GM21825 (cell line): ENCODE data around the gene ERBB4.

Source experiments
- ATAC-seq: cut with Tn5 transposase; IDR thresholded peaks from one replicate; pipeline ENCODE4 v1.9.1; 2021; ENCODE audit warnings: mild to moderate bottlenecking, moderate library complexity; ENCODE audit not compliant: unreplicated experiment

ERBB4 gene

GRCh38 chr2:211860224-211860623 is 678.4 kb downstream of the ERBB4 start:
- no peak for ATAC-seq

- ATAC-seq, result no peak
Observed at GRCh38 chr2:211854832-211855231, 683.8 kb downstream of the ERBB4 start.

- ATAC-seq, result no peak
Observed at GRCh38 chr2:211846714-211847113, 691.9 kb downstream of the ERBB4 start.

- ATAC-seq, result no peak
Observed at GRCh38 chr2:211846036-211846400, 692.6 kb downstream of the ERBB4 start.

GRCh38 chr2:211845338-211846035 is 693.1 kb downstream of the ERBB4 start:
- no peak for ATAC-seq

GRCh38 chr2:211837706-211838105 is 700.9 kb downstream of the ERBB4 start:
- no peak for ATAC-seq

- no peak for ATAC-seq
Observed at GRCh38 chr2:211837206-211837605, 701.4 kb downstream of the ERBB4 start.

GRCh38 chr2:211836409-211836808 is 702.2 kb downstream of the ERBB4 start:
- no peak for ATAC-seq

- ATAC-seq, result no peak
Observed at GRCh38 chr2:211835695-211836094, 702.9 kb downstream of the ERBB4 start.

- ATAC-seq, result no peak
Observed at GRCh38 chr2:211833582-211834279, 704.9 kb downstream of the ERBB4 start.

GRCh38 chr2:211829725-211830124 is 708.9 kb downstream of the ERBB4 start:
- ATAC-seq, result no peak

- ATAC-seq, result no peak
Observed at GRCh38 chr2:211823886-211824479, 714.6 kb downstream of the ERBB4 start.

GRCh38 chr2:211822686-211823335 is 715.8 kb downstream of the ERBB4 start:
- no peak for ATAC-seq

GRCh38 chr2:211816754-211817153 is 721.8 kb downstream of the ERBB4 start:
- ATAC-seq, result no peak

- no peak for ATAC-seq
Observed at GRCh38 chr2:211812587-211812986, 726.0 kb downstream of the ERBB4 start.

GRCh38 chr2:211802666-211803065 is 735.9 kb downstream of the ERBB4 start:
- no peak for ATAC-seq

GRCh38 chr2:211800001-211800400 is 738.6 kb downstream of the ERBB4 start:
- ATAC-seq, result no peak

GRCh38 chr2:211798868-211799267 is 739.7 kb downstream of the ERBB4 start:
- no peak for ATAC-seq

GRCh38 chr2:211793690-211794089 is 744.9 kb downstream of the ERBB4 start:
- ATAC-seq, result no peak

- no peak for ATAC-seq
Observed at GRCh38 chr2:211789982-211790381, 748.6 kb downstream of the ERBB4 start.

- no peak for ATAC-seq
Observed at GRCh38 chr2:211766689-211767088, 771.9 kb downstream of the ERBB4 start.

GRCh38 chr2:211762479-211762878 is 776.1 kb downstream of the ERBB4 start:
- ATAC-seq, result no peak
